HG02973 (cell line): ENCODE results near the gene DAGLB.

Experiments used
- ATAC-seq: cut with Tn5 transposase; IDR thresholded peaks from one replicate; pipeline ENCODE4 v1.9.1; 2021; ENCODE audit warnings: moderate library complexity; ENCODE audit not compliant: unreplicated experiment

Gene DAGLB

DNA sequence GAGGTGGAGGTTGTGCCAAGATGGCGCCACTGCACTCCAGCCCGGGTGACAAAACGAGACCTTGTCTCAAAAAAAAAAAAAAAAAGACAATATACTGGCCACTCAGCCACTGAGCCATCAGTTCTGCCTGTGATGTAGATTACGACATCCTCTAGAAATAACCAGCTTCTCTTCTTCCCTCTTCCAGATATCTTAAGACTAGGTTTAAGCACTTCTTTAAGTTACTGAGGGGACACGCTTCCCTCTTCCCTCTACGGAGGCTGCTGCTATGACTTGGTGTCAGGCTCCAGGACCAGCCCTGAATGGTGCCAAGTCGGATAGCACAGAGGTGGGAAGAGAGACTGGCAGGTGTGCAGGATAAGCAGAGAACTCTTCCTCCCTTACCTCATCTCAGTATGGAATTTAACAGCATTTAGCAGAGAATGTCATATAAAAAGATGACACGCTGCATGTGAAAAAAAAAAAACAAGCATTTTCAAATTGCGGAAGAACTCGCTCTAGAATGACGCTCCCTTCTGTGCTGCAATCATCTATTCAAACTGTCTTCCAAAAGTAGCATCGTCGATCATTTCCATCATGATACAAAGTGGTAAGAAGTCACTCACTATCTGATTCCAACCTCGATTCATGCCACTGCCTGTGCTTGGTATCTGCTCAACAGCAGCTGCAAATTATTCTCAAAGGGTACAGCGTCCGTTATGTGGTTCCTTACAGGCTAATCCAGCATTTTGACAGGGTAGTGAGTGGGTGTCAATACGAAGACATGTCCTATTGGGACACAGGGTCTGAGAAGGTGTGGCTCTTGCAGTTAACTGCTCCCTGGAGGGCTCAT lies 13.8 kb downstream of the DAGLB start:
- ATAC-seq: no peak

DNA sequence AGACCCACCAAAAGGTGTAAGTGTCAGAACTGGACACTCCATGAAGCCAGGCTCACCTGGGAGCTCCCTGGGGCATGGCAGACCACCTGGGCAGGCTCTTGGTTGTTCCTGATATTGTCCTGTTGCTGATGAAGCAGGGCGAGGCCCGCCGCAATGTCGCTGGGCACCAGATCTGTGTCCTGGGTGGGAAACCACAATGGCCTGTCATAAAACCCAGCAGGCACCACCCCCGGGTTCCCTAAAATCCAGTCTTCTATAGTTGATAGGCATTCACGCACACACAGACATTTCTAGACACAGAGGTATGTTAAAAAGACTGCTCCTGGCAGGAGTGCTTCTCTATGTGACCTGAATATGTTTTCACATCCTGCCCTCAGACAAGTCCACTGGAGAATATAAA lies 15.0 kb downstream of the DAGLB start:
- ATAC-seq: no peak

DNA sequence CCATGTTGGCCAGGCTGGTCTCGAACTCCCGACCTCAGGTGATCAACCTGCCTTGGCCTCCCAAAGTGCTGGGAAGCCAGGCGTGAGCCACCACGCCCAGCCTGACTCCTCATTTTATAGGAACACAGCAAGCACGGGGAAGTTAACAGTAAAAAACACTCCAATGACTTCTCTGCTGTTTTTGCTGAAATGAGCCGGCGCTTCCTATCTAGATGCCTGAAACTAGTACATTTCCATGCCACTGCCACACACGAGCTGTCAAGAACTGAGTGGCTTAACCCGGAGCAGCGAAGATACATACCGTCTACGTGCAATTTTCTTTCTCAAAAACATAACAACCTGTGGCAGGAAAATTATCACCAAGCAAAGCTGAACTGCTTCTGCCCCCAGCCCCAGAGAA lies 16.8 kb downstream of the DAGLB start:
- no peak for ATAC-seq

DNA sequence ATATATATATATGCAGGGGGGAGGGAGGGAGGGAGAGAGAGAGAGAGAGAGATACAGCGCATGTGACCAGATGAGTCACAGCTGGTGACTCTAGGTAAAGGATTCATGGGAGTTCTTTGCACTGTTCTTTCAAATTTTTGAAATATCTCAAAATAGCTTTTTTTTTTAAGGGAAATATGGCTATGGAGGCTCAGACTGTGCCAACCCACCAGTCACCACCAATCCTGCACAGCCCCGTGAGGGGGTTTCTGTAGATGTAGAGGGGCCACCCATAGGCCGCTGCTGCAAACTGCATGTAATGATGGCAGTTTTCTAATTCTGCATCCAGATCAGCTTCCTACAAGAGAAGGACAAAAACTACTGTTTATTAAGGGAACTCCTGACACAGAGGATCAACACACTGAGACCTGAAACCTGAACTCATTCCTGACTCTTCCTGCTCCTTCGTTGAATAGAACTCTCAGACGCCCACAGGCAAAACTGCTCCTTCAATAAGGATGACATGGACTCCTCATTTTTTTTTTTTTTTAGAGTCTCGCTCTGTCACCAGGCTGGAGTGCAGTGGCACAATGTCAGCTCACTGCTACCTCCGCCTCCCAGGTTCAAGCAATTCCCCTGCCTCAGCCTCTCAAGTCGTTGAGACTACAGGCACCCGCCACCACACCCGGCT lies 17.3 kb downstream of the DAGLB start:
- ATAC-seq: no peak

DNA sequence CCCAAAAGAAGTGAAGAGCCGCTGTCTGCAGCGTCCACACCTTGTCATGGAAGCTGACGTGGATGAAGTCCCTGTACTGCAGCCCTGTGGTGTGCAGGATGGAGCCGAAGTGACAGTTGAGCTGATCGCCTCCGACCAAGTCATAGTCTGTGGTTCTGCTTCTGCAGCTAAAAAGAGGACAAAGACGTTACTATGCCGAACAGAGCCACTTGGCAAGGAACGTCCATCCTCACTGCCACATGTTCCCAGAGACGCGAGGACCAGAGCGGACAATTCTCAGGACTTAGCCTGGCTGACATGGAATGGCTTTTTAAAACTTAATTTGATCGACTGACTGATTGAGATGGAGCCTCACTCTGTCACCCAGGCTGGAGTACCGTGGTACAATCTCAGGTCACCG lies 21.8 kb downstream of the DAGLB start:
- ATAC-seq: no peak

DNA sequence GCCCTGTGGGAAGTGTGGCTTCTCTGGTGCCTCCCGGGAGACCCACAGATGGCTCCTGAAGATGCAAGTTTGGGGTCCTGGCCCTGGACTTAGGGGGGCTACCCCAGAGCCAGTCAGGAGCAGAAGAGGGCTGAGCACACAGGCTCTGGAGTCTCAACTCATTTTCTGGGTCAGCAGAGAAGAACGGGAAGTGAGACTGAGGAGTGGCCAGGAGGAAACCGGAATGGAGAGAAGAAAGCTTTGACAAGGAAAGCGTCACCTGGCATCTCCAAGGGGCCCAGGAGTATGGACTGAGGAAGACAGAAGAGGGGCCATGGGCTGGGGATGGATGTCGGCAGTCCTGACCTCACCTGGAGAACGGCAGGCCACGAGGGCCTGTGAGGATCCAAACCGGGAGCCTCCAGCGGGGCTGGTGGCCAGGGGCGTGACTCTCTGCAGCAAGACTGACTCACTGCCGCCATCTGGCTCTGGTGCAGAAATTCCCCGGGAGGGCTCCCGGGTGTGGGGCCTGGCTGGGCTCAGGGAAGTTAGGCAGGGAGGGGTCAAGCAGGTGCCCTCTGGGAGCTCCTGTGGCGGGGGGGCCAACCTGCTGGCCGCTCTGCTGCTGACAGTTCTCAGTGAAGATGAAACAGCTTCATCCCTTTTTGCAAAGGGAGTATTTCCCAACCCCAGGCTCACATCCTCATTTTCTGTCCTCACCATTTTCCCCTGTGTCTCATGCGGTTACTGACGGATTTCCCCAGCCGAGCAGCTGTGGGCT lies 23.6 kb downstream of the DAGLB start:
- ATAC-seq: no peak

DNA sequence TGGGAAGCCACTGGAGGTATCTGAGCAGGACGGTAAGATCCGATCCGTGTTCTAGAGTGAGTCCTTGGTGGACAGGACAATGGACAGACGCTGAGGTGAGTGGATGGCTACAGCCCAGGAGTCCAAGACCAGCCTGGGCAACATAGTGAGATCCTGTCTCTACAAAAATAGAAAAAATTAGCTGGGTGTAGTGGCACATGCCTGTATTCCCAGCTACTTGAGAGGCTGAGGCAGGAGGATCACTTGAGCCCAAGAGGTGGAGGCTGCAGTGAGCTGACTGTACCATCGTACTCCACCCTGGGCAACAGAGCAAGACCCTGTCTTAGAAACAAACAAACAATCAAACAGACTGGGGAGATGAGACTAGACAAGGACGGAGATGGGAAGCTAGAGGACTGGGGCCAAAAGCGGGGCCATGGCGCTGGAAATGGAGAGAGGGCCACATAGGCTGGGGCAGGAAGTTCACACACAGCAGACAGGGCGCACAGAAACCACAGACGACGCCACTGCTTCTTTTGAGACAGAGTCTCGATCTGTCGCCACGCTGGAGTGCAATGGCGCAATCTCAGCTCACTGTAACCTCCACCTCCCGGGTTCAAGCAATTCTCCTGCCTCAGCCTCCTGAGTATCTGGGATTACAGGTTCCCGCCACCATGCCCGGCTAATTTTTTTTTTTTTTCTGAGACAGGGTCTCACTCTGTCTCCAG lies 24.7 kb downstream of the DAGLB start:
- no peak for ATAC-seq

DNA sequence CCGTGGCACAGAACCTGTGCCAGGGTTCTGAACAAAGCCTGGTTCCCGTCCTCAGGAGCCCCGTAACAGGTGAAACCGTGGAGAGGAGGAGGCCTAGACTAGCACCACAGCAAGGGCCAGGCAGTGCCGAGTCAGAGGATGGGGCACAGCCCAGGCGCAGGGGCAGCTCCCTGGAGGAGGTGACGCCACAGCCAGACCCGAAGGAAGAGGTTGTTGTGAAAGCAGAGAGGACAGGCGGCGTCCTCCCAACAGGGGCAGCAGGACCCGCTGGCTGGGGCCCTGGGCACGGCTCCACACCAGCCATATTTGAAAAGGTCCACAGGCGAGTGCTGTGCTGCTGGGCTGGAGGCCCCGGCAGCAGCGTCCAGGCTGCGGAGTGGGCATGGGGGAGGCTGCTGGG lies 25.7 kb downstream of the DAGLB start:
- ATAC-seq: no peak

DNA sequence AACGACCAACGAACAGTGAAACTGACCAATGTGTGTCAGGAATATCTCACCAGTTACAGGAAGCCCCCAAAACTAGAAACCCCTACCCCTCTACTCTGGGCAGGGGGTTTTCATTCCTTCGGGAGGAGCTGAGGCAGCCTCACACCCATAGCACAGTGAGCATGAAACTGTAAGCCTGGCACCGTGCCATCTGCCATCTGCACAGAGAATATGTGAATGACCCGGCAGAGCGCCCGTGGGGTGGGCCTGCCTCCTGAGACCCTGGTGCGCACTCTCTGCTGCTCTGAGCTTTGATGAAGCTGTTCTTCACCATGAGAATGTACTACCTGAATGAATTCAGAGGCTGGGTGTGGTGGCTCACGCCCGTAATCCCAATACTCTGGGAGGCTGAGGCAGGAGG lies 27.1 kb downstream of the DAGLB start:
- ATAC-seq: no peak

DNA sequence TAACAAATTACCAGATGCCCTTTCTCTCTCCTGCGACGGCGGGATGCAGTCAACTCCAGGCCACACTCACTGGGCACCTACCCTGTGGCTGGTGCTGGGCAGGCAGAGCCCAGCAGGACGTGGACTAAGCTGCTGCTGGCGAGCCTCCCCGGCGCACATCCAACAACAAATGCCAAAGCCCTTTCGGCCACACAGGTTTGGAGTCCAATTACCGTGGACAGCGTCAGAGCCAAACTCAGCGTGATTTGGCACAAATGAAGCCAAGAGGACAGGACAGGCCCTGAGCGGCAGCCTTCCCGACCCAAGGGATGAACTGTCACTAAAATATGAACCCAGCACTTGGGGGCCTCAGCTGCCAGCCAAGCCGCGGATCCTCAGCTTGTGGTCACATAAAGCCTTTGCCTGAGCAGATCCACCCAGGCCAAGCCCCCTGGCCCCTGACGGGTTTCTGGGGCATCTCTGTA lies 28.4 kb downstream of the DAGLB start:
- ATAC-seq: no peak

DNA sequence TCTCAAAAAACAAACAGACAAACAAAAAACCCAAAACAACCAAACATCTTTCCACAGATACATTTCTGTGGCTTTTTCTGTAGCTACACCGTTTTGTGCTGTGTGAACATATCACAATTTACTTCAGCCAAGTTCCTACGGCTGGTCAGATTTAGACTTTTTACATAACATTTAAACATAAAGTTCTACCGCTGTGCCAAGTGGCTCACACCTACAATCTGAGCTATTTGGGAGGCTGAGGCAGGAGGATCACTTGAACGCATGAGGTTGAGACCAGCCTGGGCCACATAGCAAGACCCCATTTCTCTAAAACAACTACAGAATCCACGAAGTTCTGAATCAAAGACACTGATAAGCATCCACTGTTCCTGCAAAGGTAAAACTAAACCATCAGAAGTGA lies 30.3 kb downstream of the DAGLB start:
- ATAC-seq: no peak

DNA sequence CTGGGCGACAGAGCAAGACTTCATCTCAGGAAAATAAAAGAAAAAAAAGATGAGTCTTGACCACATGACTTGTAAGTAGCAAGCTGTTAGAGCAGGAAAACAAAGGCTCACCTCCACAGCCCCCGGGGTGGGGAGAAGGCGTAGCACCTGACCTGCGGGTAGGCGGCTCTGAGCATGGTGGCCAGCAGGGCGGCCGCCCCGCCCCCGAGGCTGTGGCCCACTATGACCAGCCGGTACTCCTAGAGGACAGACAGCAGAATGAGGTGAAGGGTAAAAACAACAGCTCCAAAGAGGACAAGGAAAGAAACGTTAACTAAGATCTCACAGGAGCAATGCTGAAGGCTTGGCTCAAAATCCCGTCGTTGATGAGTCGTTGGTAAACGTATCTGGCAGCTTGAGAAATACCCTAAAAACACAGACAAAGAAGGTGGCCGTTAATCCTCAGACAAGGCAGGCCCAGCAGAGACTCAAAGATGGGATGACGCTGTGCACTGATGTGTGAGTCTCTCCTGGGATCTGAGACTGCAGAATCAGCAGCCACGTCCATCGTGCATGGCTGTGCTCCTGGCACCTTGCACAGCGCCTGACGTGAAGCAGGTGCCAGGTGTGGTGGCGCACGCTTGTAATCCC lies 31.1 kb downstream of the DAGLB start:
- no peak for ATAC-seq

DNA sequence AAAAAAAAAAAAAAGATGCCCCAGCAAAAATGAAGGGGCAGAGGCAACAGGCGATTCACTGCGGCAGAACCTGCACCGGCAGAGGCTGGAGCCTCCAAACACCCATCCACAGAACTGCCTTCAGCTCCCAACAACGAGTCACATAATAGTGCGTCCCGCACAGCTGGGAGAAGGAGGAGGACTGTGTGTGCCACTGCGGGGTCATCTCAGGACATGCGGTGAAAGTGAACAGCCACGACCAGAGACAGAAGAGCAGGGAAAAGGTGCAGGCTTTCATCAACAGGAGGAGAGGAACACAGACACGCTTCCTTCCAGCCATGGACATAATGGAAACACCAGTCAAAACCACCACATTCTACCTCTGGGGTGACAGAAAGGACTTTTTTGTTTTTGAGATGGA lies 34.1 kb downstream of the DAGLB start:
- no peak for ATAC-seq

DNA sequence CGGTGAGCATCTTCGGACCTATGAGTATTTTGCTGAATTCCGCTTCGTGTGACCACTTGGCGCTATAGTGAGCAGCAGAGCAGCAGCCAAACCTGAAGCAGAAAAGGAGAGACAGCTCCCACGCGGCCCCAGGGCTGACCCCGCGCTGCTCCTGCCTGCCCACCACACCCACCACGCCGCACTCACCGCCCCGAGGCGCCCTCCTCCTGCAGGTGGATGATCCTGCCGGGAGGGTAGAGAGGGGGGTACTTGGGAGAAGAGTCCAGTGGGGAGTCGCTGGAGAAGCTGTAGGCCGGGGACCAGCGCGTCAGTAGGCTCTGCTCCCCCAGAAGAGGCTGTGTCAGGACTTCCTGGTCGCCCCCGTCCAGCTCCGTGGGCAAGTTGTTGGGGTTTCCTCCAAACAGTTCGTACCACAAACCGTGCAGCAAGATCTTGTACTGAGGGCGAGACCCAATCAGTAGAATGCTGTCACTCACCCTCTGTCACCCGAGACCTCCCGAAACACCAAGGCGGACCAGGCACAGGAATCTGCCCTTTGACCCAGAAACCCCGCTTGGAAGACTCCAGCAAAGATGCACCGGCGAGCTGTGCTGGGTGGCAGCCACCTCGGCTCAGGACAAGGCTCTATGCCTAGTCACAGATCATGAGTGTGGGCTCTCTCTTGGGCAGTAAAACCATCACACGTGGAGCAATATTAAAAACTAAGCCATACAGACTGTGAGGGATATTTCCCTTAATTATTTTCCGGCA lies 37.6 kb downstream of the DAGLB start:
- ATAC-seq: no peak

DNA sequence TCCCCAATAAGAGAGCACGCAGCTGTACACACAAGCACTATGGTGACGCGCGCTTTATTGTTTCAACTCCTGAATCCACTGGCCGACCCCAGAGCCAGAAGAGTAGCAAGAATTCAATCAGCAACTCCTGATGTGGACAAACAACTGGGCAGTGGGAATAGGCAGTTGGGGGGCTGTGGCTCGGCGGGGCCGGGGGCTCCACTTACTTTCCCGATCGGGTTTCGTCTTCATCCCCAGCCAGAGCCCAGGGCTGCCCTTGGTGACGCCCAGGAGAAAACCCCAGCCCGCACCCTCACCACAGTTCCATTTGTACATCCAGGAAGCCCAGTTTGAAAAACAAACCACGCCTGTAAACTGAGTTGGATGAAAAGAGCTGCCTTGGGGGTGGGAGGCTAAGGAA lies 38.7 kb downstream of the DAGLB start:
- no peak for ATAC-seq

DNA sequence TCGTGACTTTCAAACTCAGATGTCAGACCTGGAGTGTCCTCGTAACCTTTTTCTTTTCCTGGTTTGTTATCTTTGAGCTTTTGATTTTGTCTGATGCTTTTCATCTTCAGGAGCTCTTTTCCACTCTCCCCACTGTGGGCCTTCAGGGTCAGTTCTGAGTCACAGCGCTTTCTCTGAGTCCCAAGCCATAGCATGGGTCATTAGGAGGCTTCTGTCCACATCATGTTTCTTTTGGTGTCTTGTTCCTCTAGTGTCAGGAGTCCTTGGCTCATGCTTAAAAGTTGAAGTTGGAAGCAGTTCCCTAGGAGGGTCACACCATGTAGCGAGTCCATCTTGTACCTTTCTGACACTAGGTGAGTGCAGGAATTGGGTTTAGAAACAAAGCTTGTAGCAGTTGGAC lies 40.3 kb downstream of the DAGLB start:
- ATAC-seq: no peak

DNA sequence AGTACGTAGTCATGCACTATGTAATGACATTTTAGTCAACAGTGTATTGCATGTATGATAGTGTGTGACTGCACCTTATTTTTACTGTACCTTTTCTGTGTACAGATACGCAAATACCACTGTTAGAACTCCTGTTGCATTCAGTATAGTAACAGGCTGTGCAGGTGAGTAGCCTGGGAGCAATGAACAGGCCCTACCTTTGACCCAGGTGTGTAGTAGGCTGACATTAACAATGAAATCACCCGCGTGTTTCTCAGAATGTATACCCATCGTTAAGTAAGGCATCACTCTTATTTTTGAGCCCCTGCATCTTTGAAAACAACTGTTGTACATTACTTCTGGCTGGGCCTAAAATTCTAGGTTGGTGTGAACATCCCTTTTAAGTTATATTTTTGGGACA lies 41.6 kb downstream of the DAGLB start:
- no peak for ATAC-seq

DNA sequence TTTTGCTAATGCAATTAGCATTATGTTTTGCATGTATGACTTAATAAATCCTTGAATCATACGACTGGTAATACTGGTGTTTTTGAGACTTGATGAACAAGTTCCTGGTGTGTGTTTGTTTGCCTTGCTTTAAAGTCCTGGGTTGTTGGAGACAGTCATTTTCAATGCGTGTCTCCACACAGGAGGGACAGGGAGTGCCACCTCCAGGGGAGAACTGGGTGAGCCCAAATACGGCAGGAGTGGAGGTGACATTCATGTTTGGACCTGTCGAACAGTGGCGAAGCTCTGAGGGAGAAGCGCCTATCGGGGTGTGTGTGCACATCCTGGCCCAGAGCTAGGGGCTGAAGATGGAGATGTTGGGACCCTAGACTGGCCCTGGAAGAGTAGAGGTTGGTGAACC lies 43.8 kb downstream of the DAGLB start:
- no peak for ATAC-seq

DNA sequence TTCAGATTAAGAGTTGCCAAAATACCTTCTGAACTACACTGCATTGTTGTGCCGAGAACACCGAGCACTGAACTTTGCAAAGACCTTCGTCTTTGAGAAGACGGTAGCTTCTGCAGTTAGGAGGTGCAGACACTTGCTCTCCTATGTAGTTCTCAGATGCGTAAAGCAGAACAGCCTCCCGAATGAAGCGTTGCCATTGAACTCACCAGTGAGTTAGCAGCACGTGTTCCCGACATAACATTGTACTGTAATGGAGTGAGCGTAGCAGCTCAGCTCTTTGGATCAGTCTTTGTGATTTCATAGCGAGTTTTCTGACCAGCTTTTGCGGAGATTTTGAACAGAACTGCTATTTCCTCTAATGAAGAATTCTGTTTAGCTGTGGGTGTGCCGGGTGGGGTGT lies 45.0 kb downstream of the DAGLB start:
- no peak for ATAC-seq

DNA sequence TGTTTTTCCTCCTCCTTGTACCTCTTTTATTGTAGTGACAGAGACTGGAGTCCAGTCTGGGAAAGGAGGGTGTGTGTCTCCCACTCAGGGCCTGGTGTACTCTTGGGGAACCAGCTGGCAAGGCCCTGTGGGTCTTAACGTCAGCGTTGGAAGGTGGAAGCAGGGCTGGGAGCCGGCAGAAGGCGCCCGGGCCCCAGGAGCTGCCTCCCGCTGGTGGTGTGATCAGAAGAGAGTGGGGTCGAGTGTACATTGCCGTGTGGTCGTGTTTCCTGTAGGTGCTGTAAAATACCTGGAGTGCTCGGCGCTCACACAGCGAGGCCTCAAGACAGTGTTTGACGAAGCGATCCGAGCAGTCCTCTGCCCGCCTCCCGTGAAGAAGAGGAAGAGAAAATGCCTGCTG lies 45.7 kb downstream of the DAGLB start:
- no peak for ATAC-seq
